HG02884 (cell line): Measurements from ENCODE around the gene SPRY4.
"Not testable (repeated sequence)": the region's sequence is repeated elsewhere in the genome, so short reads cannot be mapped to it uniquely, and the experiment has no call there.

ENCODE experiments used
- ATAC-seq: cut with Tn5 transposase; IDR thresholded peaks from one replicate; pipeline ENCODE4 v1.9.1; 2021; ENCODE audit warnings: mild to moderate bottlenecking, moderate library complexity; ENCODE audit not compliant: unreplicated experiment

The SPRY4 gene, protein sequence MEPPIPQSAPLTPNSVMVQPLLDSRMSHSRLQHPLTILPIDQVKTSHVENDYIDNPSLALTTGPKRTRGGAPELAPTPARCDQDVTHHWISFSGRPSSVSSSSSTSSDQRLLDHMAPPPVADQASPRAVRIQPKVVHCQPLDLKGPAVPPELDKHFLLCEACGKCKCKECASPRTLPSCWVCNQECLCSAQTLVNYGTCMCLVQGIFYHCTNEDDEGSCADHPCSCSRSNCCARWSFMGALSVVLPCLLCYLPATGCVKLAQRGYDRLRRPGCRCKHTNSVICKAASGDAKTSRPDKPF

DNA sequence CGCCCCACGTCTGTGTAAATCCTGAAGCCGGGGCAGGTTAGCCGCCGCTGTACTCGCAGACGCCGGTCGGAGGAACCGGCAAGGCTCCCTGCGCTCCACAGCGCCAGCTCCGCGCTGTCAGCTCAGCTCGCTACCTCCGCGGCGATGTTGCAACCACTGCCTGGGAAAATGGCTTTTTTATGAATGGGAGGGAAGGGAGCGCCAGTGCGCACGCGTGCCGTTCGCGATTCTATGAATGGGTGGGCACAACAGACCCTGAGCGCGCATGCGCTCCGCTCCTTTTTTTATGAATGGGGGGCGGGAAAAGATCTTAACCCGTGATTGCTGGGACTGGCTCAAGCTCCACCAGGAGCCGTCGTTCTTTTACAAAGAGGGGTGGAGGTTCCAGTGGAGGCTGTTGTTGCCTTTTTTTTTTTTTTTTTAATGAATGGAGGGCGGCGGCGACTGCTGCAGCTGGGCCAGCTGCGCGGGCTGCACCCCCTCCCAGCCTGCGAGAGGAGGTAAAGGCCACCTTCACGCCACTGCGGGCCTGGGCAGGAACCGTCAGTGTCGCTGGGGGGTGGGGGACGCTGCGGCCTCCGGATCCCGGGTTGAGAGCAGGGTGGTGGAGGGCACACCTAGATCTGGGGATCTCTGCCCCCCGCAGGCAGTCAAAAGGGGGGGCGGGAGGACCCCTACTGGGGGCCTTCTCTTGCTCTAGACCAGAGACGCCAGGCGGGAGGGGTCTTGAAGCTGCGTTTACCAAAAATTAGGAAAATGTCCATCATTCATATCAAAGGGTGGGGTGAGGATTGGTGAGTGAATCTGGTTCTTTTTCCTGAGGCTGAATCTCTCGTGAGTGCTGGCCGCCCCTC, at the start of gene SPRY4:
TSS of gene SPRY4 (minus strand) at position 151 of the 854 bp plus-strand sequence. CDS start 9,913 bp downstream, outside the sequence.
- peak; percentile 75 for ATAC-seq

DNA sequence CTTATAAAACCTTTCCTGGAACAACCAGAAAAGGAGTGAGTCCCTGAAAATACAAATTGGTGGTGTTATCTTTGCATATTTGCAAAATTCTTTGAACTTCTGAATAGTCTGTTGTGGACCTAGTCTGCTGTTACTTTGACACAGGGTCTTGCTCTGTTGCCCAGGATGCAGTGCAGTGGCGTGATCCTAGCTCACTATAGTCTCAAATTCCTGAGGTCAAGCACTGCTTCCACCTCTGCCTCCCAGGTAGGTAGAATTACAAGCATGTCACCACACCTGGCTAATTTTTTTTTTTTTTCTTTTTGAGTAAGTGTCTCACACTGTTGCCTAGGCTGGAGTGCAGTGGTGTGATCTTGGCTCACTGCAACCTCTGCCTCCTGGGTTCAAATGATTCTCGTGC, 43.7 kb upstream of the SPRY4 start:
- ATAC-seq: no peak

DNA sequence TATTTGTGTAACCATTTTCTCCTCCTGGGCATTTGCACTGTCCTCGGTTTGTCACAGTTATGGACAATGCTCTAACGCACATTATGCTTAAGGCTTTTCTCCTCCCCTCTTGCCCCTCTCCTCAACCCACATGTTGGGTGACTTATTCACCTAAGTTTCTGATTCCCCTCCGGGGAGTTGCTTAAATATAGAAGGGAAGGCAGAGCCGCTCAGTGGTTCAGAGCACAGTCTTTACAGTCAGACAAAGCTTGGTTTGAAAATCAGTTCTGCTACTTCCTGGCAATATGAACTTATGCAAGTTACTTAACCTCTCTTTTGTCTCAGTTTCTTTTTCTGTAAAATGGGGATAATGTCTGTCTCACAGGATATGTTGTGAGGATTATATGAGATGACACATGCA, 41.2 kb upstream of the SPRY4 start:
- no peak for ATAC-seq

DNA sequence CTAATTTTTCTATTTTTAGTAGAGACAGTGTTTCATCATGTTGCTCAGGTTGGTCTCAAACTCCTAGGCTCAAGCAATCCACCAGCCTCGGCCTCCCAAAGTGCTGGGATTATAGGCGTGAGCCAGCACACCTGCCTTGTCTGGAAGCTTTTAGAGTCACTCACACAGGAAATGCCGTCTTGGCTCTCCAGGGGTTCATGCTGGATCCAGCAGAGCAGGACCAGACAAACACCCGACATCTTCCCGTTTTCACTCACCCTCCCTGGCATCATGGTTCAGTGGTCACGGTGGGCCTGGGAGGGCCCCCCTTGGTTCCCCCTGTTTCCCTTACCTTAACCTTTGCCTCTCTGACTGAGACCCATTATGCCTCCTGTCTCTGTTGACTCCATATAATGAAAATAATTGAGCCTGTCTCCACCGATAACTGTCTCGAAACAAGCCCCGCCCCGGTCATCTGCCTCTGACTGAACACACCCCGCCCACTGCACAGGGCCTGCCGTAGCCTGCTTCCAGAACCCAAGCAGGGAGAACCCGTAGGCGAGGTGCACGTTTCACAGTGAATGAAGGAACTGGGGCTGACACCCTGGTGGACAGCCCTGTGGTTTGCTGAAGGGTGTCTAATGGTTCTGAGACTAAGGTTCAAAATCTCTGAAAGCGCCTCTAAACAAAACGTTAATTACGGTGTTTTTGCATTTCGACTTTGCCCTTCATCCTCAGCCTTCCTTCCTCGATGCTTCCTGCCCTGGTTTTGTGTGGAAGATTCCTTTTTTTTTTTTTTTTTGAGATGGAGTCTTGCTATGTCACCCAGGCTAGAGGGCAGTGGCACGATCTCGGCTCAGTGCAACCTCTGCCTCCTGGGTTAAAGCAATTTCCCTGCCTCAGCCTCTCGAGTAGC, 39.7 kb upstream of the SPRY4 start:
- no peak for ATAC-seq

DNA sequence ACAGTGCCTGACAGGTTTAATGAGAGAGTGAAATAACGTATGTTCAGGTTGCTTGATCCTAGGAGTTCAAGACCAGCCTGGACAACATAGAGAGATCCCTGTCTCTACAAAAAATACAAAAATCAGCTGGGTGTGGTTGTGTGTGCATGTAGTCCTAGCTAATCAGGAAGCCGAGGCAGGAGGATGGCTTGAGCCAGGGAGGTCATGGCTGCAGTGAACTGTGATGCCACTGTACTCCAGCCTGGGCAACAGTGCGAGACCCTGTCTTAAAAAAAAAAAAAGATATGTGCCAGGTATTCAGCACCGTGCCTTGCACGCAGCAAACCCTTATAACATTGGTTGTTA, 38.8 kb upstream of the SPRY4 start:
- ATAC-seq: no peak

DNA sequence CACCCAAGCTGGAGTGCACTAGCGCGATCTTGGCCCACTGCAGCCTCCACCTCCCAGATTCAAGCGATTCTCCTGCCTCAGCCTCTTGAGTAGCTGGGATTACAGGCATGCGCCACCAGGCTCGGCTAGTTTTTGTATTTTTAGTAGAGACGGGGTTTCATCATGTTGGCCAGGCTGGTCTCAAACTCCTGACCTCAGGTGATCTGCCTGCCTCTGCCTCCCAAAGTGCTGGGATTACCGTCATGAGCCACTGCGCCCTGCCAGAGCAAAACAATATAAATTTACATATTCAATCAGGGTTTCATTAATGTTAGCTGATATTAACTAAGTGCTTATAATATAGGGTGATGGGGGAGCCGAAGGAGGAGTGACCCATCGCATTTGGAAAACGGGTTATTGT, 37.4 kb upstream of the SPRY4 start:
- not testable (repeated sequence) for ATAC-seq

DNA sequence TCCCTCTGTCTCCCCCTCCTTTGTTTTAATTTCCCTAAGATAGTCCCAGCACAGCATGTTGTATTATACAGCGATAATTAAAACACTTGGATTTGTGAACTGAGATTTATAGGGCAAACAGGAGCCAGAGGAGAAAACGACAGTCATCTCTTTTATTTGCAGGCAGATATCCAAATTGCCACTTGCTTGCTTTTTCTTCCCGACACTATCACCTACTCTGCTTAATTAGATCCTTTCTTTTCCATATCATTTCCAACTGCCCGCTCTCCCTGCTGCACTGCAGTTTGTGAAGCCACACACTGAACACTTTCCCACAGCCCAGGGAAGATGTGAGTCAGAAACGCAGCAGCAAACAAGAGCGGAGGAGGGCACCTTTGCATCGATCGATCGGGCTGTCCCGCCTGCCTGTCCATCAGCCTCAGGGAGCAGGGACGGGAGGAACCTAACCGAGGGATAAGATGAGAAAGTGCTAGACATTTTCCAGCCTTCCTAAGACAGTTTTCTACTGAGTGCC, 35.8 kb upstream of the SPRY4 start:
- ATAC-seq: no peak

DNA sequence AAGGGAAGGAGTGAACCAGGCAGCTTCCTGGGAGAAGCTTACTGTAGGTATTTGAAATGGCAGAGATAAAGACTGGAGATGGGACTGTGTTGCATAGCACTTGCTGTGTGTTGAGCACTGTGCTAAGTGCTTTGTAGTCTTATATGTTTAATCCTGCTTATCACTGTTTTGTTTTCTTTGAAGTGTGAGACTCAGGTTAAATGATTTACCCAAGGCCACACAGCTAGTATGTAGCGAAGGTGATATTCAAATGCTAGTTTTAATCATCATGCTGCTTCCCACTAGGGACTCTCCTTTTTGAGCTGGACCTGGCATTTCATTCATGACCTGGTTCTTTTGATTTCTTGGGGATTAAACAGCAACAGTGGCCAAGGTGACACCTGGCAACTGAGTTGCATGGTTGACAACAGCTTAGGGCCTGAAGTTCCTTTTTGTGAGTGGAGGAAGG, 35.3 kb upstream of the SPRY4 start:
- ATAC-seq: no peak

DNA sequence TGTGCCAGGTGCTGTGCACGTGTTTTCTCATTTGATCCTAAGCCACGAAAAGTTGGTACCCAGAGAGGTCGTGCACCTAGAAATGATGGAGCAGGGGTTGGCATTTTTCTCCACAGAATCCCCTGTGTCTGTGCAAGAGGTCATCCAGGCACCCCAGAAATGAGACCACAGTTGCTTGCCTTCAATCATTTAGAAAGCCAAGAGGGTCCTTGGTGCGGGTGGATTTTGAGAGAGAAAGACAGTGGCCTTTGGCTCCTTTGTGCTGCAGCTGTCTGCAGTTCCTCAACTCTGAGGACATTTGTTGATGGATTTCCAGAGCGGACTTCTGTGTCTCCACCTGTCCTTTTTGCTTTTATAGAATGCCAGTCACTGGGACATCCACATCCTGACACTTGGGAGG, 33.8 kb upstream of the SPRY4 start:
- no peak for ATAC-seq

DNA sequence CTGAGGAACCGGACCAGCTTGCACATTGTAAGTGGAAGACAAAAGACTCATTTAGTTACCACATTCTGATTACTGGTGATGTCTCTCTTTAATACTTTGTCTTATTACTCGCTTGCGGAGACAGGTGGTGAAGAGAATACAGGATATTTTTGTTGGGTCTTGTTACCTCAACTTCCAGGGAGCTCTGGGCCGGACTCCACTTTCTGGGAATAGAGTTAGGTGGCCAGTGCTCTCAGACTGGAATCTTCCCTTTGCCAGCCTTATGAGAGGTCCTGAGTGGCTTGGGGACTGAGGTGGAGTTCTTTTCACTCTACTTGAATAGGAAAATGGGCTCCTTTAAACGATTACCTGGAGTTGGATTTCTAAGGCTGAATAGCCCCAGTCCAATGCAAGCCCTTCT, 33.3 kb upstream of the SPRY4 start:
- ATAC-seq: no peak

DNA sequence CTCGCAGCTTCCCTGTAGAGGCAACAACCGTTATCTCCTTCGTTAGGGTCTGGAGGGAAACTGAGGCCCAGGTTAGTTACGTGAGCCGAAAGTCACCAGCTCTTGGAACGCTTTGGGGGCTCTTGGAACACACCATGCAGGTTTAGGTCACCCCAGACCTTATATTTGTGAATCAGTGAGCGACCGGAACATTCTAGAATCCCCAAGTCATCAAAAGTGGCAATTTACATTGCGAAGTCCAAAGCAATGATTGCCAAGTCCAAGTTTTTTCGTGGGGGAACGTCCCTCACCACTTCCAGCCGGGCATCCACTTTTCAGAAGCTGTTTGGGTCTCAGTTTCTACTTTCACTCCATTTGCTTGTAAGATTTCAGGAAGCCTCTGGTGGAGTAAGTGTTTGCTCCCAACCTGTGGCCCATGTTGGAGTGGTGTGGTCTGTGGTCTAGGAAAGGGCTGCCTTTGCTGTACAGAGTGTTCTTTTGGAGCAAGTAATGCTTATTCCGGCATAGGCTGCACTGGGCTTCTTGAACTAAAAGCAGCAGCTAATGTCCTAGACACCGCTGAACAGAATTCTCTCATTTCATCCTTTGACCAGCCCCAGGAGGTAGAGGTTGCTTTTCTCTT, 32.8 kb upstream of the SPRY4 start:
- peak; percentile 2 for ATAC-seq

DNA sequence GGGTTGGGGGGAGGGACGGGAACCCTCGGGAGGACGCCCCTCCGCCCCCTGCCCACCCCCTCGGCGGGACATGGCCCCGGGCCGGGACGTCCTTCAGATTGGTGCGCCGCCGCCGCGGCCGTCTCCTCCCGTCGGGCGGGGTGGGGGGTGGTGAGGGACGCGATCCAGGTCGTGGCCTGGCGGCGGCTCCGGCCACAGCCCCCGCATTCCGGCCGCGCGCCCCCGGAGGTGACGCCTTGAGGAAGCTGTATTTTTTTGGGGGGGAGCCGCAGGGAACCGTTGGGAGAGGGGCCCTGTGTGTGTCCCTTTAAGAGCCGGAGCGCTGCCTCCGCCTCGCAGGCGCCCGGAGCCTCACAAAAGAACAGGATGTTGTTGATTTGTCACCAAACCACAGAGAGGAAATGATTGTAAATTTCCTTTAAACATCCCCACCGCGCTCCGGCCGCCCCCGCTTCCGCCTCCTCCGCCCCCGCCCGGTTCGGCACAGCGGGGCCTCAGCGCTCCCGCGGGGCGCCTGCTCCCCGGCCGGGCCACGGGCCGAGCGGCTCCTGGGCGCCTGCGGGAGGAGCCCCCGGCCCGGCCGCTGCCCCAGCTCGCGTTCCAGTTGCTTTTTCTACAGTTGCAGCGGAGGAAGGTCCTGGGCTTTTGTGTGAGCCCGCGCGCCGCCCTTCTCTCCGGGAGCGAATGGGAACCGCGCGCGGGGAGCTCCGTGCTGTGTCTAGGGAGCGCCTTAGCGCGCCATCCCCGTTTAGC, 32.1 kb upstream of the SPRY4 start:
- peak; percentile 95 for ATAC-seq

DNA sequence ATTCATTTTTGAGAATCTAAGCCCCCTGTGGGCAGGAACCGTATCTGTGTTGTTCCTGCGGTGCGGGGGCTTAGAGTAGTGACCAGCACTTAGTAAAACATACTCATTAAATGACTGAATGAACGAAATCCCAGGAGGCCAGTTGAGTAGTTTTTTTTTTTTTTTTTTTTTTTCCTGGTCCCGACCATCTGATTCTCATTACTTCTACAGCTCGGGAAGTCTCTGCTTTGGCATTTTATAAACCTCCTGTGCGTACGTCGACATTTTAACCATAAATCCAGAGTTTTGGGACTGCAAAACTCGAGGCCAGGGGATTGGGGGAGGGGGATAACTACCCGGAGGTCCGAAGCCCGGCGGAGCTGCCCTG, 31.5 kb upstream of the SPRY4 start:
- ATAC-seq: no peak

DNA sequence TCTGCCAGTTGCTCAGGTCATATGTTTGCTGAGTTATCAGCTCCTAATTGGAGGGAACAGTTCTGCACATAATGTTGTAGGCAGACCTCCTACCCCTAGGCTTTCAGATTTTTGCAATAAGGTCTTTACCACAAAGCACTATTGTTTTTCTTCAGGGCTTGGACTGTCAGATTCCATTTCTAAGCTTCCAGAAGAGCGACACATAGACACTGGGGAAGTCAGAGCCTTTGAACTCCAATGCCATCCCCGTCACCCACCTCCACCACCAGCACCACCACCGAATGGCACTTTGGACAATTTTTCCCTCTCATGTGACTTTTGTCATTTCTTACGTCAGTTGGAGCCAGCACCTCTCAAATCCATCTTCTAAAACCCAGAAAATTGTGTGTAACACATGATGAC, 28.3 kb upstream of the SPRY4 start:
- ATAC-seq: no peak

DNA sequence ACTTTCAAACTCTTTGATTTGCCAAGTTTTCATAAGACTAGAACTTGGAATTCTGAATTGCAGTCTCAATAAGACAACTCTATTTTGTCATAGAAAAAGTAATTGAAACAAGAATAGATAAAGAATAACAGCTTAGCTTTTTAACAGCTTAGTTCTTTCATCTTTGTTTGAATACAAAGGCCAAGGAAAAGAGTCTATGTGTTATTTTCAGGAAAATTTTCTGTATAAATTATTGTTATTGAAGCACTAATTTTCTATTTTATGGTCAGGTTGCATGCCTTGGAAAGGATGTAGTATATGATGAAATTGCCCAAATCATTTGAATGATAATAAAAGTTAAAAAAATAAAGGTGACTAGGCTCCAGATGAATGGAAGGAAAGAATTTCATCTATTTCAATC, 25.2 kb upstream of the SPRY4 start:
- ATAC-seq: no peak

DNA sequence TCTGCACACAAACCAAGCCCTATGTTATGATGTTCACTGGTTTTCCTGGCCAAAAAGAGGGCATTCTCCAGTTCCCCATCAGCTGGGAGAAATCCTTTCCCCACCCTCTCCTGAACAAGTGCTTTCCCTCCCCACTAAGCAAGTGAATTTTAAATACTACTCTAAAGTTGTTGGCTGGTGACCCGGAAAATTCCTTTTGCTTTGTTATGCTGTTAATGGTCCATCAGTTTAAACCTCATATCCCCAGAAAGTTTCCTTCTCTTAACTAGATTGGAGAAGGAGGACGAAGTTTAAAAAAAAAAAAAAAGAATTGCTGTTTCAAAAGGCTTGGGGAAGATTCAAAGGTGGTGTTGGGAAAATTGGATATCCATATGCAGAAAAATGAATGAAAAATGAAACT, 21.9 kb upstream of the SPRY4 start:
- no peak for ATAC-seq

DNA sequence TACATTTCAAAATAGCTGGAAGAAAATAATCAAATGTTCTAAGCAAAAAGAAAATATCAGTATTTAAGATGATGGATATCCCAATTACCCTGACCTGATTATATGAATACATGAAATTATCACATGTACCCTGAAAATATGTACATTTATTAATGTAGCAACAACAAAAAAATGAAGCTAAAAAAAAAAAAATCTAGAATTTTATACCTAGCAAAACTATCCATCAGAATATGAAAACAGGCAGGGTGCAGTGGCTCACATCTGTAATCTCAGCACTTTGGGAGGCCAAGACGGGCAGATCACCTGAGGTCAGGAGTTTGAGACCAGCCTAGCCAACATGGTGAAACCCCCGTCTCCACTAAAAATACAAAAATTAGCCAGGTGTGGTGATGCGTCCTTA, 20.1 kb upstream of the SPRY4 start:
- not testable (repeated sequence) for ATAC-seq

DNA sequence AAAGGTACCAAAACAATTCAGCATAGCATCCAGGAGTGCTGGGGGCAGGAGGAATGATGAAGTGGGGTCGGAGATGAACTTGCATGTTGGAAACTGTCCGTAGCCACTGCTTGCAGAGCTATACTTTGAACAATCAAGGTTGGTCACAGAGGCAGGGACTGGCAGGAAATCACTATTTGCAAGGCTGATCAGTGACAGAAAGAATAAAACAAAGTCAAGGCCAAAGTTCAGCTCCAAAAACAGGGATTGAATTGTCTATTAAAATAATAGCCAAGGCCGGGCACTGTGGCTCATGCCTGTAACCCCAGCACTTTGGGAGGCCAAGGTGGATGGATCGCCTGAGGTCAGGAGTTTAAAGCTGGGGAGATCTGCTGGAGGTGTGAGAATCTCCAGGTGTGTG, 18.7 kb upstream of the SPRY4 start:
- ATAC-seq: no peak

DNA sequence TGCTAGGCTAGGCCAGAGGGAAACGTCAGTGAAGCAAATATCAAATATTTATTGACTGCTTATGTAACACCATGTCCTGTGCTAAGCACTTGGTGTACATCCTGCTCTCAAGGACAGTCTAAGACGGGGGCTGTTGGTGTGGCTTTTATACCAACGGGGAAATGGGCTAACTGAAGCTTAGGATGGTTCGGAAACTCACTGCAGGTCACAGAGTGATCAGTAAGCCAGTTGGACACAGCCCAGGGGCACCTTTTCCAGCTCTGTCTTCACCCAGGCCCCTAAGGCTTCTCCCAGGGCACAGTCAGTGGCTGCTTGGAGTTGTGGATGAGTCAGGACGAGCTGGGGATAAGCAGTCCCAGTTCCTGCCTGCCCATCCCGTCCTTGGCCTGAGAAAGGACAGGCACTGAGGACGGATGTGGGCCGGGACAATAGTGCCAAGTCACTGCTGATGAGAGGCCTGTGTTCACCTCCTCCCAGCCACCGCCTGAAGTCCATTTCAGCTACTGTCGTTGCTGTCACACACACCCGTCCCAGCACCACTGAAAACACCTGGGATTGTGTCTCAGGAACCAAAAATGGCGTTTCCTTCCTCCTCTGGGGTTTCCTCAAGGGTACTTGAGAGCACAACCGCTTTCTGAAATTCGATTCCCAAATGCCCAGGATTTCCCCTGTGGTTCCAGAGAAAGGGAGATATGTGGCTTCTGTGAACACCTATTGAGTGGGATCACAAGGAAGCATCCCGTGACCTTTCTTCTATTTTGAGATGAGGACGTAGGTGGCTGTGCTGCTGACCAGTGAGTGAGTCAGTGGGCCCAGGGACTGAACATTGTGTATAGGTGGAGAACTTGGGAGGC, 17.5 kb upstream of the SPRY4 start:
- ATAC-seq: no peak
